Loucy (cell line): ENCODE measurements around the gene PHACTR3.

Source experiments
- EZH2phosphoT487 ChIP-seq: fragments of 200-600 bp; IDR thresholded peaks from 2 replicates; pipeline ENCODE4 v1.6.1; 2018; ENCODE audit warnings: antibody characterized with exemption, mild to moderate bottlenecking, moderate library complexity, borderline replicate concordance
- TF ChIP-seq, protein P1 (sequence below): fragments of 200-600 bp; sonication (generic); conservative IDR thresholded peaks from 2 replicates; pipeline ENCODE4 v1.5.1; 2014; ENCODE audit warnings: mild to moderate bottlenecking, antibody characterized with exemption, low read length

DNA sequence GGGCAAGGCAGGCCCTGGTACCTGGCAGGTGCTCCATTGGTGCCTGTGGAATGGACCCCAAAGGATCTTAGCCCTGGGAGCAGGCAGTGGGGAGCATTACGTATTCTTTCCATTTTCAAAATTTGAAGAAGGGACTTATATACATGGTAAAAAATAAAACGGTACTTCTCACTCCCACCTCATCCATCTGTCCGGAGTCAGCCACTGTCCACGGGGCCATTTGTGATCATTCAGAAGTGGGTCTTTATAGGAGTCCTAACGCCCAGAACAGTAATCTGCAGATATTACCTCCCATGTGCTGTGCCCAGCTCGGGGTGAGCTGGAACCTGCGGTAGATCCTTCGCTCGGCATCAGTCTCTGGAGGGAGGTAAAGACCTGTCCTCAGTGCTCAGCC is 218.7 kb downstream of the PHACTR3 start:
- TF ChIP-seq, protein P1, sequence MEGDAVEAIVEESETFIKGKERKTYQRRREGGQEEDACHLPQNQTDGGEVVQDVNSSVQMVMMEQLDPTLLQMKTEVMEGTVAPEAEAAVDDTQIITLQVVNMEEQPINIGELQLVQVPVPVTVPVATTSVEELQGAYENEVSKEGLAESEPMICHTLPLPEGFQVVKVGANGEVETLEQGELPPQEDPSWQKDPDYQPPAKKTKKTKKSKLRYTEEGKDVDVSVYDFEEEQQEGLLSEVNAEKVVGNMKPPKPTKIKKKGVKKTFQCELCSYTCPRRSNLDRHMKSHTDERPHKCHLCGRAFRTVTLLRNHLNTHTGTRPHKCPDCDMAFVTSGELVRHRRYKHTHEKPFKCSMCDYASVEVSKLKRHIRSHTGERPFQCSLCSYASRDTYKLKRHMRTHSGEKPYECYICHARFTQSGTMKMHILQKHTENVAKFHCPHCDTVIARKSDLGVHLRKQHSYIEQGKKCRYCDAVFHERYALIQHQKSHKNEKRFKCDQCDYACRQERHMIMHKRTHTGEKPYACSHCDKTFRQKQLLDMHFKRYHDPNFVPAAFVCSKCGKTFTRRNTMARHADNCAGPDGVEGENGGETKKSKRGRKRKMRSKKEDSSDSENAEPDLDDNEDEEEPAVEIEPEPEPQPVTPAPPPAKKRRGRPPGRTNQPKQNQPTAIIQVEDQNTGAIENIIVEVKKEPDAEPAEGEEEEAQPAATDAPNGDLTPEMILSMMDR: no peak
- TF ChIP-seq EZH2phosphoT487: no peak
